Measurements from ENCODE around the gene CISD2.

DNA sequence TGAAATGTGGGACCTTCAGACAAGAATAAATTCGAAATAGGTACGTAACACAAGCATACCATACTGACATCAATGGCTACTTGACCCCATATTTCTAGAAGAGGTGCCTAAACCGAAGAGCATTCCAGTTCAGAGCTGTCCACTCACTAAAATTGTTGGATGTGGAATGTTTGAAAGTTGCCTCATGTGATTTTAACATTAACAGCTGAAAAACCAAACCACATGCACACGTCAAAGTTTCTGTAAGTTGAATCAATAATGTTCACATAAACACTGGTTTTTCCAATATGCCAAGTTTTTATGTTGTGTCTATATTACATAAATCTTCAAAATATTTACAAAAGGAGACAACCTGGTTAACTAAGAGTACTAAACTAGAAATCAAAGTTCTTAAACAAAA is 44.9 kb upstream of the CISD2 start:
- no peak for TF ChIP-seq EP300 (IDR thresholded peaks at IDR 0.05; ENCODE audit: borderline replicate concordance)
- TF ChIP-seq, protein P1, sequence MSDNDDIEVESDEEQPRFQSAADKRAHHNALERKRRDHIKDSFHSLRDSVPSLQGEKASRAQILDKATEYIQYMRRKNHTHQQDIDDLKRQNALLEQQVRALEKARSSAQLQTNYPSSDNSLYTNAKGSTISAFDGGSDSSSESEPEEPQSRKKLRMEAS (IDR thresholded peaks at IDR 0.05), result no peak
- TF ChIP-seq, protein P2, sequence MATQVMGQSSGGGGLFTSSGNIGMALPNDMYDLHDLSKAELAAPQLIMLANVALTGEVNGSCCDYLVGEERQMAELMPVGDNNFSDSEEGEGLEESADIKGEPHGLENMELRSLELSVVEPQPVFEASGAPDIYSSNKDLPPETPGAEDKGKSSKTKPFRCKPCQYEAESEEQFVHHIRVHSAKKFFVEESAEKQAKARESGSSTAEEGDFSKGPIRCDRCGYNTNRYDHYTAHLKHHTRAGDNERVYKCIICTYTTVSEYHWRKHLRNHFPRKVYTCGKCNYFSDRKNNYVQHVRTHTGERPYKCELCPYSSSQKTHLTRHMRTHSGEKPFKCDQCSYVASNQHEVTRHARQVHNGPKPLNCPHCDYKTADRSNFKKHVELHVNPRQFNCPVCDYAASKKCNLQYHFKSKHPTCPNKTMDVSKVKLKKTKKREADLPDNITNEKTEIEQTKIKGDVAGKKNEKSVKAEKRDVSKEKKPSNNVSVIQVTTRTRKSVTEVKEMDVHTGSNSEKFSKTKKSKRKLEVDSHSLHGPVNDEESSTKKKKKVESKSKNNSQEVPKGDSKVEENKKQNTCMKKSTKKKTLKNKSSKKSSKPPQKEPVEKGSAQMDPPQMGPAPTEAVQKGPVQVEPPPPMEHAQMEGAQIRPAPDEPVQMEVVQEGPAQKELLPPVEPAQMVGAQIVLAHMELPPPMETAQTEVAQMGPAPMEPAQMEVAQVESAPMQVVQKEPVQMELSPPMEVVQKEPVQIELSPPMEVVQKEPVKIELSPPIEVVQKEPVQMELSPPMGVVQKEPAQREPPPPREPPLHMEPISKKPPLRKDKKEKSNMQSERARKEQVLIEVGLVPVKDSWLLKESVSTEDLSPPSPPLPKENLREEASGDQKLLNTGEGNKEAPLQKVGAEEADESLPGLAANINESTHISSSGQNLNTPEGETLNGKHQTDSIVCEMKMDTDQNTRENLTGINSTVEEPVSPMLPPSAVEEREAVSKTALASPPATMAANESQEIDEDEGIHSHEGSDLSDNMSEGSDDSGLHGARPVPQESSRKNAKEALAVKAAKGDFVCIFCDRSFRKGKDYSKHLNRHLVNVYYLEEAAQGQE (IDR thresholded peaks at IDR 0.05; ENCODE audit: low read depth), result no peak

All from Ishikawa (cell line).